Activated CD8-positive, alpha-beta T cell treated with anti-CD3 and anti-CD28 coated beads for 36 hours (primary cell): Measurements from ENCODE around the gene ERH. TPM values are rescaled to one million over a fixed set of nuclear protein-coding genes. Genes with fewer than 3 reads are reported as not detected.

Experiments
- ATAC-seq: fragments of 200-7000 bp; cut with Tn5 transposase; one replicate; pipeline ENCODE4 v1.10.0; 2021; ENCODE audit warnings: mild to moderate bottlenecking, moderate library complexity
- CTCF ChIA-PET: fragments of 350-600 bp; sonication (Branson Sonifier 250); formaldehyde crosslinking; loops from one replicate; lab custom pipeline; 2021; ENCODE audit warnings: antibody characterized with exemption; lab: Charles Lee
- POLR2A ChIA-PET: fragments of 350-600 bp; sonication (Branson Sonifier 250); formaldehyde crosslinking; loops from one replicate; lab custom pipeline; 2021; ENCODE audit warnings: antibody characterized with exemption; lab: Charles Lee
- DNase-seq: peaks from one replicate; pipeline ENCODE4 v3.0.0-alpha.2; 2020
- H3K27ac Mint-ChIP-seq: one replicate; pipeline ENCODE4 v1.8.0; 2021; ENCODE audit warnings: mild to moderate bottlenecking, mixed read lengths
- H3K27me3 Mint-ChIP-seq: one replicate; pipeline ENCODE4 v1.8.0; 2021; ENCODE audit warnings: mixed read lengths
- H3K36me3 Mint-ChIP-seq: one replicate; pipeline ENCODE4 v1.8.0; 2021; ENCODE audit warnings: low read depth, mixed read lengths
- H3K4me1 Mint-ChIP-seq: one replicate; pipeline ENCODE4 v1.8.0; 2021; ENCODE audit warnings: low read depth, mixed read lengths
- H3K4me3 Mint-ChIP-seq: one replicate; pipeline ENCODE4 v1.8.0; 2021; ENCODE audit warnings: mild to moderate bottlenecking, moderate library complexity, mixed read lengths
- H3K9me3 Mint-ChIP-seq: one replicate; pipeline ENCODE4 v1.8.0; 2021; ENCODE audit warnings: mixed read lengths
- CTCF ChIP-seq: fragments of 200-600 bp; IDR thresholded peaks from one replicate; pipeline ENCODE4 v1.8.0; 2022; ENCODE audit warnings: antibody characterized with exemption, mild to moderate bottlenecking
- intact Hi-C: fragments of 100-400 bp; cut with micrococcal nuclease; formaldehyde crosslinking; loops from one replicate; pipeline ENCODE4 v1.10.0; 2022
- total RNA-seq, 2 experiments: library from RNA; stranded (reverse); gene quantifications; one replicate each; pipeline ENCODE4 v1.2.3, GENCODE V29; 2021

Gene ERH
- total RNA-seq, 2 experiments from 2014 or later: 301 to 313 TPM

- H3K9me3 Mint-ChIP-seq: peaks cover 7% of the 10 kb centered on the region
- no peak overlapping the region for H3K4me3 Mint-ChIP-seq
- H3K27ac Mint-ChIP-seq: peak overlapping the region; percentile 91
- no peak for TF ChIP-seq CTCF
- ChIA-PET POLR2A (interaction anchor here (0.9 to 2.5 kb wide), 3 partner anchors 12 to 24 kb away, joined by 3 to 14 read pairs (median 6); partner anchors contain the start of genes ERH and SLC39A9), CTCF (no interaction called here)
- H3K36me3 Mint-ChIP-seq: peaks cover 42% of the 10 kb centered on the region
- H3K27me3 Mint-ChIP-seq: no peaks in the 10 kb centered on the region
- intact Hi-C loops: no loop called here
- ATAC-seq (no peak), DNase-seq (no peak)
- peaks cover 22% of the 10 kb centered on the region for H3K4me1 Mint-ChIP-seq
These were observed 23.9 kb downstream of the ERH start for GRCh38 chr14:69374235-69374634.

DNA sequence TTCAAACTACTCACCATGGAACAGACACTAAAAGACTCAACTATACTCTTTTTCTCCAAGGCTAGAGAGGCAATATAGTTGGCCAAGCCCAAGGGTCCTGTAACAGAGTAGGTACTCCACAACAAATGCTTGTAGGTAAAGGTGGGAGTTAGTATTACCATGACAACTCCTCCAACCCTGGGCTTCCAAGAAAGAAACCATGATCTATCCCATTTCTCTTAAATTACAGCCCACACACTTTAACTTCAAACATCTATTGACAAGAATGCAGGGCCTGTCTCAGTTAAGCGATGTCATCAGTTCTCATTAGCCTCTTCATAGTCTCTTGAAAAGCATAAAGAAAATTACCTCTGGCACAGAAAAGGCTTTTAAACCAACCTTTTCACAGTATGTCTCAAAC, 25.0 kb downstream of the ERH start:
- Mint-ChIP-seq H3K27ac (peak overlapping the region; percentile 91), H3K27me3 (no peaks in the 10 kb centered on the region), H3K4me1 (peaks cover 20% of the 10 kb centered on the region), H3K36me3 (peaks cover 38% of the 10 kb centered on the region), H3K9me3 (peaks cover 7% of the 10 kb centered on the region), H3K4me3 (no peak overlapping the region)
- POLR2A ChIA-PET: interaction anchor here (0.9 to 2.5 kb wide), 3 partner anchors 10 to 25 kb away, joined by 3 to 14 read pairs (median 3); partner anchors contain the start of genes ERH and SLC39A9
- no peak for TF ChIP-seq CTCF
- ATAC-seq: peak; percentile 88
- peak; percentile 15 for DNase-seq
- intact Hi-C loops: no loop called here
- CTCF ChIA-PET: interaction anchor here (1.6 kb wide), 1 partner anchor 130 kb away, joined by 6 read pairs; no protein-coding TSS in a partner anchor

DNA sequence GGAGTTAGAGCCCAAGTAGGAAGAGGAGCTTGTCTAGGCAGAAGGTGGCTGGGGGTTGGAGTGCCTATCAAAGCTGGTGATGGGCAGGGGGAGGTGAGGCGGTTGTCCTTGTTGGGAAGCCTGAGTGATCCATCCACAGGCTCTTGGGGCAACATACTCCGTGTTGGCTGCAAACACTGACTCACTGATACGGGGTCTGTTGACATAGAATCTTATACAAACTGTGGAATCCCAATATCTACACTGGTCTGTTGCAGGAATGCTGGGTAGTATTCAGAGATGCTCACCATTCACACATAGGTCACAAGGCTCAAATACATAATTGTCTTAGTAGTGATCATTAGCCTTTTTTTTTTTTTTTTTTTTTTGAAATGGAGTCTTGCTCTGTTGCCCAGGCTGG, 26.0 kb downstream of the ERH start:
- POLR2A ChIA-PET: interaction anchor here (2.5 kb wide), 1 partner anchor 9 kb away, joined by 14 read pairs; no protein-coding TSS in a partner anchor
- Mint-ChIP-seq H3K27ac (no peak overlapping the region), H3K27me3 (no peaks in the 10 kb centered on the region), H3K9me3 (peaks cover 7% of the 10 kb centered on the region), H3K4me3 (no peak overlapping the region), H3K4me1 (peaks cover 20% of the 10 kb centered on the region), H3K36me3 (peaks cover 35% of the 10 kb centered on the region)
- no peak for DNase-seq
- no peak for ATAC-seq
- CTCF ChIA-PET: interaction anchor here (1.6 kb wide), 1 partner anchor 129 kb away, joined by 6 read pairs; no protein-coding TSS in a partner anchor
- no peak for TF ChIP-seq CTCF
- intact Hi-C loops: no loop called here

DNA sequence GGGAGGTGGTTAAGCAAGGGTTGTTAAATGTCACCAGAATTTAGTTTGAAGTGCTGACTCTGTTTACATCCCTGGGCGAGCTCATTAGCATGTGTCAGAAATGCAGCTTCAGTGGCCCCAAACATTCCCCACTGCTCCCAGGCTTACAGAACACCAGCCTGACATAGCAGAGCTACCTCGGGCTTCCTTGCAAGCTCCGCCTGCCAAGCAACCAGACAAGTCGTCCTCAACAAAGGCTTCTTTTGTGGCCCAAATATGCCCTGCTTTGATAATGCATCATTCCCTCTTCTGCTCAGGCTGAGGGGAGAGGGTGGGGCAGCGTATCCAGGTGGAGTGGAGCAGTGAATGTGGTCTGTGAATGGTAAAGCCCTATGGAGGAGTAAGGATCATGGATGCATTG, 28.0 kb downstream of the ERH start:
- no peak for DNase-seq
- CTCF ChIA-PET: interaction anchor here (1.6 to 2.5 kb wide), 2 partner anchors 9 to 90 kb away, joined by 4 to 7 read pairs; no protein-coding TSS in a partner anchor
- no peak for TF ChIP-seq CTCF
- no peak overlapping the region for H3K4me3 Mint-ChIP-seq
- POLR2A ChIA-PET: no interaction called here
- H3K9me3 Mint-ChIP-seq: no peaks in the 10 kb centered on the region
- intact Hi-C loops: no loop called here
- peaks cover 15% of the 10 kb centered on the region for H3K36me3 Mint-ChIP-seq
- H3K27me3 Mint-ChIP-seq: no peaks in the 10 kb centered on the region
- no peak for ATAC-seq
- no peak overlapping the region for H3K27ac Mint-ChIP-seq
- H3K4me1 Mint-ChIP-seq: peaks cover 20% of the 10 kb centered on the region

- DNase-seq (no peak), ATAC-seq (no peak)
- CTCF ChIA-PET: interaction anchor here (2.5 kb wide), 1 partner anchor 91 kb away, joined by 7 read pairs; no protein-coding TSS in a partner anchor
- Mint-ChIP-seq H3K4me1 (peaks cover 8% of the 10 kb centered on the region), H3K9me3 (no peaks in the 10 kb centered on the region), H3K27me3 (no peaks in the 10 kb centered on the region), H3K36me3 (peaks cover 10% of the 10 kb centered on the region), H3K4me3 (no peak overlapping the region), H3K27ac (no peak overlapping the region)
- POLR2A ChIA-PET: interaction anchor here (1.6 kb wide), 1 partner anchor 30 kb away, joined by 7 read pairs; the partner anchor contains the start of genes ERH and SLC39A9
- no peak for TF ChIP-seq CTCF
- intact Hi-C loops: no loop called here
These were observed 29.7 kb downstream of the ERH start for GRCh38 chr14:69368381-69368780.
